Measurements from ENCODE around the gene CMTM8.

Gene CMTM8

DNA sequence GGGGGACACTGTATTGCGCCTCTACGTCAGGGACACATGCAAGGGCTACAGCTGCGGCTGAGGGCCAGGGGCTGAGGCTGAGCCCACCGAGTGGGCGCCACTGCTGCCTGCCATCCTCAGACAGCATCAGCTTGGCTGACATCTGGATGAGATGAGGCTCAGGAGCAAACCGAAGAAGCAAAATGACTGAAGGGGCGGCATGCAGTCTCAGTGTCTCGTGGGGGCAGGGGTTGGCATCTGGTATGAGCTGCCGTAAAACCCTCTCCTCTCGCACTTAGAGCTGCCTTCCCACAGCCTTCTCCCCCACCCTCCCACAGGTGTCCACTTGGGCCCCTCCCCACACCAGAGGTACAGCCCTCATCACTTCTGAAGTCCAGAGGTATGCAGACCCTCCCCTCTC is 129.0 kb downstream of the CMTM8 start:
- DNase-seq (ENCODE audit: low spot score in 2 of 2) (no peak), ATAC-seq (replicated peaks; ENCODE audit: extremely low read depth, poor library complexity, severe bottlenecking) (no peak)
- no peaks in the 10 kb centered on the region for H3K27me3 Mint-ChIP-seq
- no peaks in the 10 kb centered on the region for H3K9me3 Mint-ChIP-seq
- peaks cover 2% of the 10 kb centered on the region for H3K36me3 Mint-ChIP-seq (ENCODE audit: insufficient read depth)
- H3K27ac Mint-ChIP-seq (ENCODE audit: low read depth) = no peak overlapping the region
- no peaks in the 10 kb centered on the region for H3K4me1 Mint-ChIP-seq
- no peak overlapping the region for H3K4me3 Mint-ChIP-seq

DNA sequence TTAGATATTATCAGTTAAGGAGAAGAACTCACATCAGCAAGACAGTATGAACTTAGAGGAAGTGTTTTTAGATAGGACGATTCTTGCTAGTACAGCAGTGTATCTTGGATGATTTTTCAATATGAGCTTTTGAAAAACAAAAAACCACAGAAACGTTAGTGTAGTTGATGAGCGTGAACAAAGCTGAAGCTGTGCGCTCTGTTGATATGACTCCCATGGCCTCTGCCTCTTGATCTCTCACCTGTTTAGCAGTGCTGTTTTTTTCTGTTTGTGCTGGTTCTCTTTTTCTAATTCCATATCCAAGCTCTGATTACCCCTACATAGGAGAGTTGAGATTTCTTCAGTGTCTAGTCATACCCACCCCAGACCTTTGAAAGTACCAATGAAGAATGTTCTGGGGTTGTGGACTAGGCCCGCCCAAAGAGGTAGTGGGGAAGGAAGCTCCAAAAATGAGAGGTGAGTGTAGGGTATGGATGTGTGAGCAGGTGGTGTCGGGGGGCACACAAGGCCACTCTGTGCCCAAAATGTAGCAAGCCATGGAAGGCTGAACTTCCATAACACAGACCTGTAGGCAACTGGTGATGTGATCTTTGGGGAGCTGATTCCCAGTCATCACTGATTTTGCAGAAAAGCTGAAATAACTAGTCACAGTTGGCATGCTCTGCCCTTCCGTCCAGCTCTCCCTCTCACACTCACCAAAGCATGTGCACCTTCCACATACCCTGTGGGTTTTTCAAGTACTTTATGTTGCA is 133.2 kb downstream of the CMTM8 start:
- H3K27ac Mint-ChIP-seq (ENCODE audit: low read depth) = no peak overlapping the region
- no peaks in the 10 kb centered on the region for H3K27me3 Mint-ChIP-seq
- H3K4me1 Mint-ChIP-seq = peaks cover 7% of the 10 kb centered on the region
- no peak overlapping the region for H3K4me3 Mint-ChIP-seq
- no peak for ATAC-seq (replicated peaks; ENCODE audit: extremely low read depth, poor library complexity, severe bottlenecking)
- peaks cover 2% of the 10 kb centered on the region for H3K36me3 Mint-ChIP-seq (ENCODE audit: insufficient read depth)
- no peaks in the 10 kb centered on the region for H3K9me3 Mint-ChIP-seq
- no peak for DNase-seq (ENCODE audit: low spot score in 2 of 2)

GRCh38 chr3:32372213-32372490 is 133.7 kb downstream of the CMTM8 start:
- ATAC-seq (replicated peaks; ENCODE audit: extremely low read depth, poor library complexity, severe bottlenecking) = no peak
- Mint-ChIP-seq H3K27ac (ENCODE audit: low read depth) (no peak overlapping the region), H3K9me3 (no peaks in the 10 kb centered on the region), H3K4me1 (peaks cover 7% of the 10 kb centered on the region), H3K4me3 (no peak overlapping the region), H3K27me3 (no peaks in the 10 kb centered on the region), H3K36me3 (ENCODE audit: insufficient read depth) (peaks cover 2% of the 10 kb centered on the region)
- DNase-seq (ENCODE audit: low spot score in 2 of 2) = no peak

DNA sequence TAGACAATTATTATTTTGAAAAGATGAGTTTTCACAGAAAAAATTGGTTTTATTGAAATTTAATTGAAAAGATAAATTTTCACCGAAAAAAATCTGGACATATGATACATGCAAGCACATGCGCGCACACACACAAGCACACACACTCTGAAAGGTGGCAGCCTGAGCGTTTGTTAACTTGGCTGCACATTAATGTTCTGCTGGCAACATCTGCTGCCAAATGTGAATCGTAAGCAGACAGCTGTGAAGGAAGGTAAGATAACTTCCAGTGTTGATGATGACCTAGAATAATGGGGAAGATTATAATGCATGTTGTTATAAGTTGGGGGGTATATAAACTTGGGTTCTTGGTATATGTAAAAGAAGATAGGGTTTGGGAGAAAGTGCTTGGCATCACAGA is 134.8 kb downstream of the CMTM8 start:
- Mint-ChIP-seq H3K4me1 (peaks cover 7% of the 10 kb centered on the region), H3K36me3 (ENCODE audit: insufficient read depth) (no peaks in the 10 kb centered on the region), H3K4me3 (no peak overlapping the region), H3K27ac (ENCODE audit: low read depth) (no peak overlapping the region), H3K27me3 (no peaks in the 10 kb centered on the region), H3K9me3 (no peaks in the 10 kb centered on the region)
- ATAC-seq (replicated peaks; ENCODE audit: extremely low read depth, poor library complexity, severe bottlenecking) (no peak), DNase-seq (ENCODE audit: low spot score in 2 of 2) (no peak)

- Mint-ChIP-seq H3K9me3 (no peaks in the 10 kb centered on the region), H3K4me1 (peaks cover 7% of the 10 kb centered on the region), H3K27me3 (no peaks in the 10 kb centered on the region), H3K36me3 (ENCODE audit: insufficient read depth) (no peaks in the 10 kb centered on the region), H3K4me3 (no peak overlapping the region), H3K27ac (ENCODE audit: low read depth) (no peak overlapping the region)
- DNase-seq (ENCODE audit: low spot score in 2 of 2) (no peak), ATAC-seq (replicated peaks; ENCODE audit: extremely low read depth, poor library complexity, severe bottlenecking) (no peak)
Observed at GRCh38 chr3:32373844-32374243, 135.4 kb downstream of the CMTM8 start.

DNA sequence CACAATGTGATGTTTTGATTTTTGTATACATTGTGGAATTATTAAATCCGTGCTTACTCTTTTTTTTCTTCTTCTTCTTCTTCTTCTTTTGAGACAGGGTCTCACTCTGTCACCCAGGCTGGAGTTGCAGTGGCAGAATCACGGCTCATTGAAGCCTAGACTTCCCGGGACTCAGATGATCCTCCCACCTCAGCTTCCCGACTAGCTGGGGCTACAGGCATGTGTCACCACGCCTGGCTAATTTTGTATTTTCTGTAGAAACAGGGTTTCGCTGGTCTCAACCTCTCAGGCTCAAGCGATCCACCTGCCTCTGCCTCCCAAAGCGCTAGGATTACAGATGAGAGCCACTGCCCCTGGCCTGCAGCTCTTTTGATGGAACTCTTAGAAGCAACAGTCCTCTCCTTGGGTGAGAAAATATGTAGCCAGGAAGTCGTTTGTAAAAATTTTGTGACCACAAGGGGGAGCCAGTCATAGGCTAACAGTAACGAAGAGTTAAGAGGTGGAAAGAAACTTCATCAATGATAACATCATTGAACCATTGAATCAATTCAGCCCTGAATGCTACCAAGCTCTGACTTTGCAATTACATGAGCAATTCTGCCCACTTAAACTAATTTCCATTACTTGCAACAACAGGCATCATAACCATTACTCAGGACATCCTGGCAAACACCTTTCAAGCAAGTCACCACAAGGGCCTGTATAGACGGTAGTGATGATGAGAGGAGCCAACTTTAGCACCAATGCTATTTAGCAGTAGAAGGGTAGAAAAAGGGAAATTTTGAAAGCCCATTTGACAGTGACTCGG is 136.5 kb downstream of the CMTM8 start:
- Mint-ChIP-seq H3K9me3 (no peaks in the 10 kb centered on the region), H3K4me3 (no peak overlapping the region), H3K27ac (ENCODE audit: low read depth) (no peak overlapping the region), H3K4me1 (peaks cover 7% of the 10 kb centered on the region), H3K36me3 (ENCODE audit: insufficient read depth) (no peaks in the 10 kb centered on the region), H3K27me3 (no peaks in the 10 kb centered on the region)
- peak; percentile 52 to 71 for DNase-seq (ENCODE audit: low spot score in 2 of 2)
- ATAC-seq (replicated peaks; ENCODE audit: extremely low read depth, poor library complexity, severe bottlenecking) = peak; percentile 70

GRCh38 chr3:32375596-32375930 is 137.1 kb downstream of the CMTM8 start:
- H3K4me1 Mint-ChIP-seq = peaks cover 7% of the 10 kb centered on the region
- no peak for ATAC-seq (replicated peaks; ENCODE audit: extremely low read depth, poor library complexity, severe bottlenecking)
- DNase-seq (ENCODE audit: low spot score in 2 of 2) = no peak
- no peaks in the 10 kb centered on the region for H3K9me3 Mint-ChIP-seq
- no peak overlapping the region for H3K27ac Mint-ChIP-seq (ENCODE audit: low read depth)
- H3K27me3 Mint-ChIP-seq = no peaks in the 10 kb centered on the region
- no peak overlapping the region for H3K4me3 Mint-ChIP-seq
- peaks cover 2% of the 10 kb centered on the region for H3K36me3 Mint-ChIP-seq (ENCODE audit: insufficient read depth)

- no peaks in the 10 kb centered on the region for H3K9me3 Mint-ChIP-seq
Observed at GRCh38 chr3:32376115-32376514, 137.6 kb downstream of the CMTM8 start.

DNA sequence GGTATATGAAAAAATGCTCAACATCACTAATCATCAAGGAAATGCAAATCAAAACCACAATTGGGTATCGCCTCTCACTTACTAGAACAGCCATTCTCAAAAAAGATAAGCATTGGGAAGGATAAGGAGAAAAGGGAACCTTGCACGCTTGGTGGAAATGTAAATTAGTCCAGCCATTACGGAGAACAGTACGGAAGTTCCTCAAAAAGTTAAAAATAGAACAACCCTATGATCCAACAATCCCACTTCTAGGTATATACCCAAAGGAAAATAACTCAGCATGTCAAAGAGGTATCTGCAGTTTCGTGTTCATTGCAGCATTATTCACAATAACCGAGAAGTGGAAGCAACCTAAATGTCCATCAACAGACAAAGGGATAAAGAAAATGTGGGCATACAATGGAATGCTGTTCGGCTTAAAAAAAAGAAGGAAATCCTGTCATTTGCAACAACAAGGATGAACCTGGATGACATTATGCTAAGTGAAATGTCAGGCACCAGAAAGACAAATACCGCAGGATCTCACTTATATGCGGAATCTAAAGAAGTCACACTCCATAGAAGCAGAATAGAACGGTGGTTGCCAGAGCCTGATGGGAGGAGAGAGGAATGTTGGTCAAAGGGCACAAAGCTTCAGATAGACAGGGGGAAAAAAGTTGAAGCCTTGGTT is 141.5 kb downstream of the CMTM8 start:
- Mint-ChIP-seq H3K36me3 (ENCODE audit: insufficient read depth) (peaks cover 2% of the 10 kb centered on the region), H3K4me1 (peaks cover 4% of the 10 kb centered on the region), H3K9me3 (no peaks in the 10 kb centered on the region), H3K4me3 (no peak overlapping the region), H3K27me3 (peaks cover 4% of the 10 kb centered on the region), H3K27ac (ENCODE audit: low read depth) (no peak overlapping the region)
- no peak for ATAC-seq (replicated peaks; ENCODE audit: extremely low read depth, poor library complexity, severe bottlenecking)
- no peak for DNase-seq (ENCODE audit: low spot score in 2 of 2)

More at GRCh38 chr3:32376115-32376514, 137.6 kb downstream of the CMTM8 start:
- H3K36me3 Mint-ChIP-seq (ENCODE audit: insufficient read depth) = peaks cover 2% of the 10 kb centered on the region
- peaks cover 7% of the 10 kb centered on the region for H3K4me1 Mint-ChIP-seq
- H3K27ac Mint-ChIP-seq (ENCODE audit: low read depth) = no peak overlapping the region
- no peaks in the 10 kb centered on the region for H3K27me3 Mint-ChIP-seq
- H3K4me3 Mint-ChIP-seq = no peak overlapping the region
- DNase-seq (ENCODE audit: low spot score in 2 of 2) (no peak), ATAC-seq (replicated peaks; ENCODE audit: extremely low read depth, poor library complexity, severe bottlenecking) (no peak)

- H3K4me3 Mint-ChIP-seq = no peak overlapping the region
- DNase-seq (ENCODE audit: low spot score in 2 of 2) (no peak), ATAC-seq (replicated peaks; ENCODE audit: extremely low read depth, poor library complexity, severe bottlenecking) (no peak)
- peaks cover 2% of the 10 kb centered on the region for H3K36me3 Mint-ChIP-seq (ENCODE audit: insufficient read depth)
- H3K9me3 Mint-ChIP-seq = no peaks in the 10 kb centered on the region
- H3K27ac Mint-ChIP-seq (ENCODE audit: low read depth) = no peak overlapping the region
- peaks cover 6% of the 10 kb centered on the region for H3K27me3 Mint-ChIP-seq
- no peaks in the 10 kb centered on the region for H3K4me1 Mint-ChIP-seq
Observed at GRCh38 chr3:32381922-32382321, 143.4 kb downstream of the CMTM8 start.

- no peak for DNase-seq (ENCODE audit: low spot score in 2 of 2)
Observed at GRCh38 chr3:32383136-32383711, 144.7 kb downstream of the CMTM8 start.

GRCh38 chr3:32384938-32385337 is 146.5 kb downstream of the CMTM8 start:
- DNase-seq (ENCODE audit: low spot score in 2 of 2) (no peak), ATAC-seq (replicated peaks; ENCODE audit: extremely low read depth, poor library complexity, severe bottlenecking) (no peak)
- Mint-ChIP-seq H3K27me3 (peaks cover 6% of the 10 kb centered on the region), H3K4me3 (no peak overlapping the region), H3K27ac (ENCODE audit: low read depth) (no peak overlapping the region), H3K4me1 (no peaks in the 10 kb centered on the region), H3K36me3 (ENCODE audit: insufficient read depth) (peaks cover 2% of the 10 kb centered on the region), H3K9me3 (no peaks in the 10 kb centered on the region)

More at GRCh38 chr3:32383136-32383711, 144.7 kb downstream of the CMTM8 start:
- H3K4me3 Mint-ChIP-seq = no peak overlapping the region
- no peaks in the 10 kb centered on the region for H3K9me3 Mint-ChIP-seq
- no peak overlapping the region for H3K27ac Mint-ChIP-seq (ENCODE audit: low read depth)
- no peaks in the 10 kb centered on the region for H3K4me1 Mint-ChIP-seq
- peaks cover 2% of the 10 kb centered on the region for H3K36me3 Mint-ChIP-seq (ENCODE audit: insufficient read depth)
- ATAC-seq (replicated peaks; ENCODE audit: extremely low read depth, poor library complexity, severe bottlenecking) = no peak
- peaks cover 6% of the 10 kb centered on the region for H3K27me3 Mint-ChIP-seq

Measured in central memory CD8-positive, alpha-beta T cell (primary cell).